Activated naive CD8-positive, alpha-beta T cell treated with anti-CD3 and anti-CD28 coated beads for 36 hours (primary cell): ENCODE results near the gene NAV2. TPM values are rescaled to one million over a fixed set of nuclear protein-coding genes. Genes with fewer than 3 reads are reported as not detected.

Experiments
- DNase-seq: peaks from one replicate; pipeline ENCODE4 v3.0.0; 2021
- H3K27ac Mint-ChIP-seq: one replicate; pipeline ENCODE4 v1.8.0; 2022; ENCODE audit warnings: mild to moderate bottlenecking, moderate library complexity, mixed read lengths
- H3K27me3 Mint-ChIP-seq: one replicate; pipeline ENCODE4 v1.8.0; 2022; ENCODE audit warnings: mild to moderate bottlenecking, mixed read lengths
- H3K36me3 Mint-ChIP-seq: one replicate; pipeline ENCODE4 v1.8.0; 2021; ENCODE audit warnings: mild to moderate bottlenecking, mixed read lengths
- H3K4me1 Mint-ChIP-seq: one replicate; pipeline ENCODE4 v1.8.0; 2021; ENCODE audit warnings: mixed read lengths
- H3K4me3 Mint-ChIP-seq: one replicate; pipeline ENCODE4 v1.8.0; 2022; ENCODE audit warnings: mild to moderate bottlenecking, moderate library complexity, mixed read lengths
- H3K9me3 Mint-ChIP-seq: one replicate; pipeline ENCODE4 v1.8.0; 2022; ENCODE audit warnings: mixed read lengths
- total RNA-seq, 2 experiments: library from RNA; stranded (reverse); gene quantifications; one replicate each; pipeline ENCODE4 v1.2.3, GENCODE V29; 2021

NAV2 gene
- total RNA-seq, 2 experiments from 2014 or later = 0.14 to 0.20 TPM

DNA sequence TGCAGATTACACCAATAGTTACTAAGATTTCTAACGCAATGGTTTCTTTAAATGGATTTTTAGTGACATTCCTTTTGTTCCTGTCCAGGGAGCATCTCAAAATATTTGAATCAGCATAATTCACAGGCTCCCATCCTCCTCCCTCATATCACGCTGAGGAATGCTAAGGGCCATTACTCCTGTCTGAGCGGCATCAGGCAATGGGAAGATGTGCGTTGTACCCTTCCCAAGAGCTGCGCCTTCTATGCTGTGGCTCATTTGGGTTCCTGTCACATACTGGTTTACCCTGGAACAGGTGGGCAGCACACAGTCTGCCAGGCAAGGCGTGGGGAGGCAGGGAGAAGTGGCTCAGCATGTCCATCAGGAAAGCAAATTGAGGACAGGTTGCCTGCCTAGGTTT lies 325.8 kb downstream of the NAV2 start:
- H3K36me3 Mint-ChIP-seq = no peaks in the 10 kb centered on the region
- no peak overlapping the region for H3K27ac Mint-ChIP-seq
- DNase-seq = no peak
- no peaks in the 10 kb centered on the region for H3K4me1 Mint-ChIP-seq
- H3K9me3 Mint-ChIP-seq = no peaks in the 10 kb centered on the region
- H3K4me3 Mint-ChIP-seq = no peak overlapping the region
- H3K27me3 Mint-ChIP-seq = no peaks in the 10 kb centered on the region

DNA sequence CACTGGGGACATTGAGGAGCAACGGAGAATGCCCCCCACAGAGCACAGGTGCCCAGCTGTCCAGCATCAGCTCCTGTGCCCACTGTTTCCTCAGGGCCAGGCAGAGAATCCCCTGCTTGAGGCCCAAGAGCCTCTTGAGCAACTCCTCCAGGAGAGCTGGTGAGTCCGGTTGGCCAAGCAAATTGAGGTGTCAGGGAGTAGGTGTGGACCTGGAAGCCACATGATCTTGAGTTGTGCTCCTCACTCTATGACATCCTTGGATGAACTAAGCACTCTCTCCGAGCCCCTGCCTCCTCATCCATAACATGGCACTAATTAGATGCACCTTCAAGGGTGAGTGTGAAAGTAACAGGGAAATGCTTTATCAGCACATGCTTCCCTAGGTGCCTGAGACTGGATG lies 326.3 kb downstream of the NAV2 start:
- no peaks in the 10 kb centered on the region for H3K4me1 Mint-ChIP-seq
- H3K27me3 Mint-ChIP-seq = no peaks in the 10 kb centered on the region

DNA sequence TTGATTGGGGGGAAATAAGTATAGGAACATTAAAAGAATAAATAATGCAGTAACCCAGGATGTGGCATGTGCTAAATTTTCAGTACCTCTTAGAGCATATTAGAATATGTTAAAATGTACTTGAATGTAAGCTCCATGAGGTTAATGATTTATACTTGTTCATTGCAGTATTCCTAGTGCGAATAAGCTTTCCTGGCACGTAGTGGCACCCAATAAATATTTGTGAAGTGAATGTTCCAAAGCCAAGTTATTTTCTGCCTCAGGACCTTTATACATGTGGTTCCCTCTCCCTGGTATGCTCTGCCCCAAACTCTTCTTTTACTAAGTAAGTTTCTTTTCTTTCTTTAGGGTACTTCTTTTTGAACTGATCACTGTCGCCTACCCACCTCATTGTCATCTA lies 328.9 kb downstream of the NAV2 start:
- no peak overlapping the region for H3K4me3 Mint-ChIP-seq

More for the DNA sequence above, 326.3 kb downstream of the NAV2 start:
- H3K9me3 Mint-ChIP-seq = no peaks in the 10 kb centered on the region
- no peak overlapping the region for H3K27ac Mint-ChIP-seq
- no peak for DNase-seq
- no peaks in the 10 kb centered on the region for H3K36me3 Mint-ChIP-seq
- H3K4me3 Mint-ChIP-seq = no peak overlapping the region

DNA sequence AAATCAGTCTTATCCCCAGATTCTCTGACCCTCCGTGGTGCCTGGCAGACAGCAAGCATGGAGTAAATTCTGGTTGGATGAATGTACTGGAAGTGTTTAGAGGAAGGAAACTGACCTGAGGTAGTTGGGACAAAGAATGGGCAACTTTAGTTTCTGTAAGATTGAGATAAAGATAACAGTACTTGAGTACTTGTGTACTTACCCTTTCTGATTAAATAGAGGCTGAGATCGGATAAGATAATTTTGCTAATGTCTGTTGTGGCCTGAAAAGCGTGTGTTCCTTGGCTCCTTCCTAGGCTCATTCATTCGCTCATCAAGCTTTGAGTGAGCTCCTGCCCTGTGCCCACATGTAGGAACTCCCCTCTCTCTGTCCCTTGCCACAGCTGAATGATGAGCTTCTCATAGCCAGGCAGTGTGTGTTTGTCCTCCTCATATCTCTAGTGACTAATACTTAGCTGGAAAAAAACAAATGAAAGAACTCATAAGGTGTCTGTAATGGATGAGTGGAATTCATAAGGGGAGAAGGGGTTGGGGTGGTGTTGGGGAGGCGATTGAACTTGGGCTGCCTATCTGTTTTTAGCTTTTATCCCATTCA lies 329.5 kb downstream of the NAV2 start:
- no peak for DNase-seq
- Mint-ChIP-seq H3K4me1 (no peaks in the 10 kb centered on the region), H3K9me3 (no peaks in the 10 kb centered on the region), H3K4me3 (no peak overlapping the region), H3K27ac (no peak overlapping the region), H3K27me3 (no peaks in the 10 kb centered on the region), H3K36me3 (no peaks in the 10 kb centered on the region)

More for the DNA sequence above, 328.9 kb downstream of the NAV2 start:
- Mint-ChIP-seq H3K36me3 (no peaks in the 10 kb centered on the region), H3K27me3 (no peaks in the 10 kb centered on the region), H3K9me3 (no peaks in the 10 kb centered on the region), H3K4me1 (no peaks in the 10 kb centered on the region), H3K27ac (no peak overlapping the region)
- no peak for DNase-seq

DNA sequence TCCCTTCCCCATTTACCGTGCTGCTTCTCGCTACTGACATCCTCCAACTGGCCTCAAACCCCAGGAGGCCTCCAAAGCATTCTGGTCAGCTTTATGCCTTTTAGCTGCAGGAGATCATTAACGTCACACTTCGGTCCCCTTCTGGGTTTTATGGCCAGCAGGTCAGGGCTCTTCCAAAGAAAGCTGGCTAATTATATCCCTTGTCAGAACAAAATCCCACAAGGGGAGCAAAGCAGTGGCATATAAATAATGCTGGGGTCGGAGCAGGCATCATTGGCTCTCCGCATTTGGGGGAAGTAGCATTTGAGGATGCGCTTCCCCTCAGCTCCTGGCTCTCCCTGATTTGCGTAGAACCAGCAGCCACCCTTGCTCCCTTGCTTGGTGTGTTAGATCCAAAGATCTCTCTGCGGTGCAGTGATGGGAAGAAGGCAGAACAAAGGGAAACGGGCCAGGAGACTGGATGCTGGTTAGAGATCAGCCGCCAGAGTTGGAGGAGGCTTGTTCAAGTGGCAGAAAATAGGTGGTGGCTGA lies 330.2 kb downstream of the NAV2 start:
- no peak overlapping the region for H3K4me3 Mint-ChIP-seq
- no peaks in the 10 kb centered on the region for H3K4me1 Mint-ChIP-seq
- no peak overlapping the region for H3K27ac Mint-ChIP-seq
- no peaks in the 10 kb centered on the region for H3K27me3 Mint-ChIP-seq
- DNase-seq = no peak
- H3K36me3 Mint-ChIP-seq = no peaks in the 10 kb centered on the region
- no peaks in the 10 kb centered on the region for H3K9me3 Mint-ChIP-seq

DNA sequence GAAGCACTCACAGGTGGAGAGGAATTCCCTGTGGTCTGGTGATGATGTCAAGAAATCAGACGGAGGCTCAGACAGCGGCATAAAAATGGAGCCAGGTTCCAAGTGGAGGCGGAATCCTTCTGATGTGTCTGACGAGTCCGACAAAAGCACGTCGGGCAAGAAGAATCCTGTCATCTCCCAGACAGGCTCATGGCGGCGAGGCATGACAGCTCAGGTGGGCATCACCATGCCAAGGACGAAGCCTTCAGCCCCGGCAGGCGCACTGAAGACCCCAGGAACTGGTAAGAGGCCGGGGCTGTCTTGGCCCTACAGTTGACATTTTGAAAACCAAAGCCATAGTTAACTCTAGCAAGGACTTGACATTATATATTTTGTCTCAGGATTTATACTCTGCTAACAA lies 331.4 kb downstream of the NAV2 start:
- no peaks in the 10 kb centered on the region for H3K9me3 Mint-ChIP-seq

DNA sequence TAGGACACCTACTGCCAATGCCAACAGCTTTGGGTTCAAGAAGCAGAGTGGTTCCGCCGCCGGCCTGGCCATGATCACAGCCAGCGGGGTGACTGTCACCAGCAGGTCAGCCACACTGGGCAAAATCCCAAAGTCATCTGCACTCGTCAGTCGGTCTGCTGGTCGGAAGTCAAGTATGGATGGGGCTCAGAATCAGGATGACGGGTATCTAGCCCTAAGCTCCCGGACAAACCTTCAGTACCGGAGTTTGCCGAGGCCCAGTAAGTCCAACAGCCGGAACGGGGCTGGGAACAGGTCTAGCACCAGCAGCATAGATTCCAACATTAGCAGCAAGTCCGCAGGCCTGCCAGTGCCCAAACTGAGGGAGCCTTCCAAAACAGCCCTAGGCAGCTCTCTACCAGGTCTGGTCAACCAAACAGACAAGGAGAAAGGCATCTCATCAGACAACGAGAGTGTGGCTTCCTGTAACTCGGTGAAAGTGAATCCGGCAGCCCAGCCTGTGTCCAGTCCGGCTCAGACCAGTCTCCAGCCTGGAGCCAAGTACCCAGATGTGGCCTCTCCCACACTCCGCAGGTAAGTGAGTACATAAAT lies 332.6 kb downstream of the NAV2 start:
- no peaks in the 10 kb centered on the region for H3K9me3 Mint-ChIP-seq
- H3K4me1 Mint-ChIP-seq = no peaks in the 10 kb centered on the region
- H3K4me3 Mint-ChIP-seq = no peak overlapping the region
- no peaks in the 10 kb centered on the region for H3K36me3 Mint-ChIP-seq
- no peaks in the 10 kb centered on the region for H3K27me3 Mint-ChIP-seq
- no peak overlapping the region for H3K27ac Mint-ChIP-seq
- DNase-seq = no peak

More for the DNA sequence above, 331.4 kb downstream of the NAV2 start:
- DNase-seq = no peak
- Mint-ChIP-seq H3K27me3 (no peaks in the 10 kb centered on the region), H3K27ac (no peak overlapping the region), H3K4me1 (no peaks in the 10 kb centered on the region), H3K4me3 (no peak overlapping the region), H3K36me3 (no peaks in the 10 kb centered on the region)

DNA sequence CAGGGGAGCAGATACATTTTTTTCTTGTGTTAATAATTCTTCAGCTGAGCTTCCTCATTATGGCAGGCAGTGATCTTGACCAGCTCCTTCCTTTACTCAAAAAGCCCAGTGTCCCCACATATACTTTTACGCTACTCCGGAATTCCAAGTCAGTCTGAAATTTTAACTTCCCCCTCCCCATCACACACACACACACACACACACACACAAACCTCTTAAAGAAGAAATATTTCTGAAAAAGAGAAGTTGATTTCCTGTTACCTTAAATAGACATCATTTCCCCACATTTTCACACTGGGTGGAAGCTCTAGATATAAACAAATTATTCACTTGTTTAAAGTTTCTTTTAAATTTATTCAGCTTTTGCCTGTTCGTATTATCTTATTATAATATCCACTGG lies 333.8 kb downstream of the NAV2 start:
- Mint-ChIP-seq H3K9me3 (no peaks in the 10 kb centered on the region), H3K27me3 (no peaks in the 10 kb centered on the region), H3K4me1 (no peaks in the 10 kb centered on the region), H3K4me3 (no peak overlapping the region), H3K27ac (no peak overlapping the region), H3K36me3 (no peaks in the 10 kb centered on the region)
- no peak for DNase-seq

DNA sequence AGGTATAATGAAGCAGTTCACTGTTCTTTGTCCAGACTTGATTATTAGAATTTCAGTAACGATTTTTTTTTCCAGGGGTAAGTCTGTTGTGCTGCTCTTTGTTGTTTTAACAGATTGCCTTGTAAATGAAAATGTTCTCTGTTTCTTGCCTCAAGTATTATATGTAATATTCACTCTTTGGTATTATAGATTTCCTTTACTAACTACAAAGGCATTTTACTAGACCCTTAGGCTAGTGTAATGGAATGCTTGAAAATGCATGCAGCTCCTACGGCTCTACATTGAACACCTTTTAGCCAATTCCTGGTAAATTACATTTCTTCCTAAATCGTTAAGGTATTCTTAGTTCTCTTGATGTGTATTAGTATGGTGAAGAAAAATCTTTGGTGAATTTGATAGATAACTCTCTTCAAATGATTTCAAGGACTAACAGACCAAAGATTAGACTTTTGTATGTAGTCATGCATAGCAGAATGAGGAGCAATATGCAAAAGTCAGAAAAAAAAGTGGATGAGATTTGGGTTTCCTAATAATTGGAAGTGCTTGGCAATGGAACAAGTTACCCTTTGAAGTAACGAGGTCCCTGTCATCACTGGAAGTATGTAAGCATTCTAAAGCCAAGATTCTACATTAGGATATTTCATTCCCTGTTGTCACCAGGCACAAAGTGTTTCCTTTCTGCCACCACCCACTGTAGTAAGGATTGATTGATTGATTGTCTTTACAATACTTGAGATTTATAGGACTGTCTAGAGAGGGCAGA lies 334.6 kb downstream of the NAV2 start:
- H3K27me3 Mint-ChIP-seq = no peaks in the 10 kb centered on the region

DNA sequence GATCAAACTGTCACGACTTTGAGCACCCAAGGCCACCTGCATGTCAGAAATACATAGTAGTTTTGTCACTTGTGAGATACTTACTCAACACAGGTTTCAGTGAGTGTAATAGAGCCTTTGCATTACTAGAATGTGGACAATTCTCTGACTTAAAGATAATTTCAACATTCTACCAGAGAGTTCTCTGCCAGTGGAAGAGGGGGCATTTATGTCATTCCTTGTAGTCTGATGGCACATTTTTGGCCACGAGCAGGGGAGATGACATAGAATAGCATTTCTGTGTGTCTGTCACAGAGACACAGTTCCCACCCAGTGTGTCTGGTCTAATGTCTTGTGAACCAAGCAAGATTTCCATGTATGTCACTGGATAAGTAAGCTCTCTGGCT lies 335.1 kb downstream of the NAV2 start:
- Mint-ChIP-seq H3K27ac (no peak overlapping the region), H3K9me3 (no peaks in the 10 kb centered on the region), H3K36me3 (no peaks in the 10 kb centered on the region), H3K27me3 (no peaks in the 10 kb centered on the region), H3K4me3 (no peak overlapping the region), H3K4me1 (no peaks in the 10 kb centered on the region)
- DNase-seq = no peak

More for the DNA sequence above, 334.6 kb downstream of the NAV2 start:
- no peaks in the 10 kb centered on the region for H3K4me1 Mint-ChIP-seq
- no peaks in the 10 kb centered on the region for H3K9me3 Mint-ChIP-seq
- no peaks in the 10 kb centered on the region for H3K36me3 Mint-ChIP-seq
- DNase-seq = no peak
- H3K27ac Mint-ChIP-seq = no peak overlapping the region
- no peak overlapping the region for H3K4me3 Mint-ChIP-seq

DNA sequence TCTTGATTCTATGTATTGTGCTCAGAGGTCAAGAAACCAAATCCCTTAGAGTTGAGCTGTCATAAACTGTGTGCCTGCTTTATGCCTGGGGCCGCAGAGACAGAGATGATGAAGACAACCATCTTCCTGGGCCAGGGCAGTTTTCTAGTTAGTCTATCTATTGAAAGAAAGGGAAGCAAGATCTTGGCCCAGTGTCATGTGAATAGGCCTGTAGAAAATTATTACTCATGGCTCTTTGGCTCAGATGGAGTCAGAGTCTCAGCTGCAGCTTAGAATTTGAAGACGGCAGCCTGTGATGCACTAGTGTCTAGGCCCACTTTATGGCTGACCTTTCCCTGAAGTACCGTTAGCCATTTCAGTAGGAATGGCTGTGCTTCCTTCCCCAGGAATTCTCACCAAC lies 335.6 kb downstream of the NAV2 start:
- H3K4me3 Mint-ChIP-seq = no peak overlapping the region
- H3K27me3 Mint-ChIP-seq = no peaks in the 10 kb centered on the region
- no peaks in the 10 kb centered on the region for H3K9me3 Mint-ChIP-seq
- DNase-seq = no peak
- H3K27ac Mint-ChIP-seq = no peak overlapping the region
- no peaks in the 10 kb centered on the region for H3K36me3 Mint-ChIP-seq
- H3K4me1 Mint-ChIP-seq = no peaks in the 10 kb centered on the region

DNA sequence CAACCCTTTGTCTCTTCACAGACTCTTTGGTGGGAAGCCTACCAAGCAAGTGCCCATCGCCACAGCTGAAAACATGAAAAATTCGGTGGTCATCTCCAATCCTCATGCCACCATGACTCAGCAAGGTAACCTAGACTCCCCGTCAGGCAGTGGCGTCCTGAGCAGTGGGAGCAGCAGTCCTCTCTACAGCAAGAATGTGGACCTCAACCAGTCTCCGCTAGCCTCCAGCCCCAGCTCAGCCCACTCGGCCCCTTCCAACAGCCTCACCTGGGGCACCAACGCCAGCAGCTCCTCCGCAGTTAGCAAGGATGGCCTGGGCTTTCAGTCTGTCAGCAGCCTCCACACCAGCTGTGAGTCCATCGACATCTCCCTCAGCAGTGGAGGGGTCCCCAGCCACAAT lies 336.1 kb downstream of the NAV2 start:
- H3K9me3 Mint-ChIP-seq = no peaks in the 10 kb centered on the region

DNA sequence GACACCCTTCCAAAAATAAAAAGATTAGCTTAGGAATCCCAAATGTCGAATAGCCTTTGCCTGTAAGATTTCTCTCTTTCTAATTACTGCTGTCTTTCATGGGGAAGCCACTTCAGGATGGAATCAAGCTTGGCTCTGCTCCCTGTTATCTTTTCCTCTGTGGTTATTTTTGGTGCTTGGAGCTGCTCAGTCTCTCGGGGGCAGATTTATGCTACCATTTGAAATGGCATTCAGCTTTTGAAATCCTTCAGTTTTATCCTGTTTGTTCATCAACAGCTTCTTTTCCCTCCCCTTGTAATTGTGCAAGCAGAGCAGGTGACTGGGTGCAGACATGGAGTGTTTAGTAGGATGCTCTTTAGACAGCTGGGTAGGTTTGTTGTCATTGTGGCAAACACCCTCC lies 336.6 kb downstream of the NAV2 start:
- H3K27me3 Mint-ChIP-seq = no peaks in the 10 kb centered on the region
- H3K4me3 Mint-ChIP-seq = no peak overlapping the region
- no peaks in the 10 kb centered on the region for H3K4me1 Mint-ChIP-seq
- DNase-seq = no peak
- no peaks in the 10 kb centered on the region for H3K9me3 Mint-ChIP-seq
- H3K27ac Mint-ChIP-seq = no peak overlapping the region
- no peaks in the 10 kb centered on the region for H3K36me3 Mint-ChIP-seq

More for the DNA sequence above, 336.1 kb downstream of the NAV2 start:
- no peak for DNase-seq
- Mint-ChIP-seq H3K27me3 (no peaks in the 10 kb centered on the region), H3K36me3 (no peaks in the 10 kb centered on the region), H3K27ac (no peak overlapping the region), H3K4me1 (no peaks in the 10 kb centered on the region), H3K4me3 (no peak overlapping the region)

DNA sequence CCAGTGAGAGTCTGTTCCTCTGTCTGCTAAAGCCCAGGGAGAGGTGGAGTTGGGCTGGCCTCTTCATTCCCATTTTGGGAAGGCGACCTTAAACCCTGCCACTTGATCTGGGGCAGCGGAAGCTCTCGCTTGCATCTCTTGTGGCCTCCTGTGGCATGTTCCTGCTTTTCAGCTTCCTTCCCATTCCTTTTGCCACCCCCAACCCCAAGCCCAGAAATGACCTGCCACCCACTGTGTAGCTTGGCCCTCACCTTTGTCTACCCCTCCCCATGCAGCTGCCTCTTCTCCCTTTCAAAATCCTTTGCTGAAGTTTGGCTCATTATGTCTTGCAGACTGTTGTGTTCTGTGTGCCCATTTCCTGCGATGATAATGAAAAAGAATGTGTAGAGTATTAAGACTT lies 337.4 kb downstream of the NAV2 start:
- no peaks in the 10 kb centered on the region for H3K9me3 Mint-ChIP-seq
- H3K4me1 Mint-ChIP-seq = no peaks in the 10 kb centered on the region
- H3K27me3 Mint-ChIP-seq = no peaks in the 10 kb centered on the region
- H3K27ac Mint-ChIP-seq = no peak overlapping the region
- no peak for DNase-seq
- no peak overlapping the region for H3K4me3 Mint-ChIP-seq
- no peaks in the 10 kb centered on the region for H3K36me3 Mint-ChIP-seq

DNA sequence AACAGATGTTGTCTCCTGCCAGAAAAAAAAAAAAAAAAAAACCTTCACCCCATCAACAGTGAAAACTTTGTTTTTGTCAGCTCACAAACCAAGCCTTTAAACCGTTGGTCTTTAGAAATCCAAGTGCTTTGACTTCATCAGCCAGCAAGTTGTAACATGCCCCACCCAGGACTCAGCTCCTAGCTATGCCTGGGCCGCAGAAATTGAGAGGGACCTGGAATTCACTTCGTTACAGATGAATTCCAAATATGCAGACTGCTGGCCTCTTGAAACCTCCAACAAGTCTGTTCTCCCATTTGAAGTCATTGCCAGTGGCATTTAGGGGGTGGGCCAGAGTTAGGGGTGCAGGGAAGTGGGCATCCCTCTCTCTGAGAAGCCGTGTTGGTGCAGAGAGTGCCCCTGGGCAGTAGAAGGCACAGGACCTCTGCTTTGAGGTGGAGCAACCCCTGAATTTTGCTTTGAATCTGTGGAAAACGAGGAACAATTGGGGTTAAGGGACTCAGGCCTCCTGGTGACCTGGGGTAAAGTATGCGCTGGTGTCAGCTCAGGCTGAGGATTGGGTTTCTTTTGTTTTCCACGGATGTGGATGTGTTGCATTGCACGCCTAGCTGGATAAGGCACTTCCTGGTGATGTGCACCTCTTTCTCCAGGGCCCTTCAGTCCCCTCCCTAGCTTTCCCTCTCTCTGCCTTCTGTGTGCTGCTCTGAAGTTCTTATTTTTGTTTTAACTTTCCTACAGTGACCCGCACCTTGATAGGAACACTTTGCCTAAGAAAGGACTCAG lies 338.1 kb downstream of the NAV2 start:
- no peak for DNase-seq
- Mint-ChIP-seq H3K27me3 (no peaks in the 10 kb centered on the region), H3K4me3 (no peak overlapping the region), H3K36me3 (no peaks in the 10 kb centered on the region), H3K9me3 (no peaks in the 10 kb centered on the region), H3K4me1 (no peaks in the 10 kb centered on the region), H3K27ac (no peak overlapping the region)
